Astrocyte (in vitro differentiated cells and primary cell): ENCODE data around the gene FBN2. TPM values are rescaled to one million over a fixed set of nuclear protein-coding genes. Genes with fewer than 3 reads are reported as not detected.

Experiments used
- DNase-seq: peaks from one replicate; pipeline ENCODE4 v3.0.0-alpha.2; 2010; ENCODE audit warnings: low read depth
- FAIRE-seq: peaks from 2 replicates; lab custom pipeline; 2011; peaks lifted over from hg19 to GRCh38; lab: Jason Lieb, UNC
- H2AFZ ChIP-seq: 2 replicates; pipeline ENCODE4 v1.6.0; 2012; ENCODE audit warnings: low read depth, low read length, inconsistent platforms
- H3K27ac ChIP-seq: 2 replicates; pipeline ENCODE4 v1.5.1; 2011; ENCODE audit warnings: low read depth, low read length, inconsistent platforms
- H3K27me3 ChIP-seq: 2 replicates; pipeline ENCODE4 v1.6.0; 2011; ENCODE audit warnings: low read length, inconsistent platforms; ENCODE audit not compliant: insufficient read depth
- H3K36me3 ChIP-seq: 2 replicates; pipeline ENCODE4 v1.5.1; 2011; ENCODE audit warnings: low read length, inconsistent platforms; ENCODE audit not compliant: insufficient read depth
- H3K4me1 ChIP-seq: 2 replicates; pipeline ENCODE4 v1.5.1; 2011; ENCODE audit warnings: low read length, inconsistent platforms; ENCODE audit not compliant: insufficient read depth
- H3K4me2 ChIP-seq: 2 replicates; pipeline ENCODE4 v1.6.0; 2012; ENCODE audit warnings: low read length, inconsistent platforms
- H3K4me3 ChIP-seq: 2 replicates; pipeline ENCODE4 v1.5.1; 2011; ENCODE audit warnings: low read depth, mild to moderate bottlenecking, low read length, inconsistent platforms; ENCODE audit not compliant: insufficient read depth
- H3K79me2 ChIP-seq: 2 replicates; pipeline ENCODE4 v1.6.0; 2012; ENCODE audit warnings: mild to moderate bottlenecking, low read length, inconsistent platforms; ENCODE audit not compliant: insufficient read depth
- H3K9ac ChIP-seq: 2 replicates; pipeline ENCODE4 v1.6.0; 2012; ENCODE audit warnings: mild to moderate bottlenecking, low read length, inconsistent platforms
- H3K9me3 ChIP-seq: 2 replicates; pipeline ENCODE4 v1.5.1; 2012; ENCODE audit warnings: low read depth, mild to moderate bottlenecking, low read length, inconsistent platforms; ENCODE audit not compliant: insufficient read depth
- H4K20me1 ChIP-seq: 2 replicates; pipeline ENCODE4 v1.6.0; 2012; ENCODE audit warnings: low read length, inconsistent platforms; ENCODE audit not compliant: insufficient read depth
- H3K27ac Mint-ChIP-seq: one replicate; pipeline ENCODE4 v1.8.0; 2021; ENCODE audit warnings: mild to moderate bottlenecking, mixed read lengths; ENCODE audit not compliant: unreplicated experiment
- H3K27me3 Mint-ChIP-seq: one replicate; pipeline ENCODE4 v1.8.0; 2021; ENCODE audit warnings: low read depth, mixed read lengths; ENCODE audit not compliant: unreplicated experiment
- H3K36me3 Mint-ChIP-seq: one replicate; pipeline ENCODE4 v1.8.0; 2021; ENCODE audit warnings: low read depth, mixed read lengths; ENCODE audit not compliant: unreplicated experiment
- H3K4me1 Mint-ChIP-seq: one replicate; pipeline ENCODE4 v1.8.0; 2021; ENCODE audit warnings: low read depth, mixed read lengths; ENCODE audit not compliant: unreplicated experiment
- H3K4me3 Mint-ChIP-seq: one replicate; pipeline ENCODE4 v1.8.0; 2021; ENCODE audit warnings: mild to moderate bottlenecking, moderate library complexity, mixed read lengths; ENCODE audit not compliant: unreplicated experiment
- H3K9me3 Mint-ChIP-seq: one replicate; pipeline ENCODE4 v1.8.0; 2021; ENCODE audit warnings: mild to moderate bottlenecking, mixed read lengths; ENCODE audit not compliant: unreplicated experiment
- EZH2 ChIP-seq: IDR thresholded peaks from 2 replicates; pipeline ENCODE4 v1.6.1; 2012; ENCODE audit warnings: mild to moderate bottlenecking, low read length, inconsistent platforms; ENCODE audit not compliant: insufficient read depth
- total RNA-seq: library from RNA; stranded (reverse); gene quantifications from 2 replicates; pipeline ENCODE4 v1.2.1, GENCODE V29; 2021
- TF ChIP-seq, protein P1 (sequence below): IDR thresholded peaks from 2 replicates; pipeline ENCODE4 v1.5.1; 2011; ENCODE audit warnings: low read depth, mild to moderate bottlenecking, inconsistent platforms, low read length, moderate library complexity; ENCODE audit not compliant: insufficient read depth

FBN2 gene
- total RNA-seq, 1 donor from 2014 or later = 176 TPM

- H3K9ac ChIP-seq = no peak overlapping the region
- Mint-ChIP-seq H3K27ac (no peak overlapping the region), H3K4me3 (no peak overlapping the region), H3K36me3 (no peaks in the 10 kb centered on the region), H3K4me1 (no peaks in the 10 kb centered on the region), H3K27me3 (no peaks in the 10 kb centered on the region), H3K9me3 (no peaks in the 10 kb centered on the region)
- DNase-seq = no peak
- H4K20me1 ChIP-seq = no peaks in the 10 kb centered on the region
- H3K9me3 ChIP-seq = no peaks in the 10 kb centered on the region
- H3K4me2 ChIP-seq = no peak overlapping the region
- no peak overlapping the region for H3K4me3 ChIP-seq
- H2AFZ ChIP-seq = no peak overlapping the region
- H3K27me3 ChIP-seq = no peaks in the 10 kb centered on the region
- H3K4me1 ChIP-seq = no peaks in the 10 kb centered on the region
- TF ChIP-seq, protein P1, sequence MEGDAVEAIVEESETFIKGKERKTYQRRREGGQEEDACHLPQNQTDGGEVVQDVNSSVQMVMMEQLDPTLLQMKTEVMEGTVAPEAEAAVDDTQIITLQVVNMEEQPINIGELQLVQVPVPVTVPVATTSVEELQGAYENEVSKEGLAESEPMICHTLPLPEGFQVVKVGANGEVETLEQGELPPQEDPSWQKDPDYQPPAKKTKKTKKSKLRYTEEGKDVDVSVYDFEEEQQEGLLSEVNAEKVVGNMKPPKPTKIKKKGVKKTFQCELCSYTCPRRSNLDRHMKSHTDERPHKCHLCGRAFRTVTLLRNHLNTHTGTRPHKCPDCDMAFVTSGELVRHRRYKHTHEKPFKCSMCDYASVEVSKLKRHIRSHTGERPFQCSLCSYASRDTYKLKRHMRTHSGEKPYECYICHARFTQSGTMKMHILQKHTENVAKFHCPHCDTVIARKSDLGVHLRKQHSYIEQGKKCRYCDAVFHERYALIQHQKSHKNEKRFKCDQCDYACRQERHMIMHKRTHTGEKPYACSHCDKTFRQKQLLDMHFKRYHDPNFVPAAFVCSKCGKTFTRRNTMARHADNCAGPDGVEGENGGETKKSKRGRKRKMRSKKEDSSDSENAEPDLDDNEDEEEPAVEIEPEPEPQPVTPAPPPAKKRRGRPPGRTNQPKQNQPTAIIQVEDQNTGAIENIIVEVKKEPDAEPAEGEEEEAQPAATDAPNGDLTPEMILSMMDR = no peak
- no peak for TF ChIP-seq EZH2
- no peaks in the 10 kb centered on the region for H3K79me2 ChIP-seq
- H3K27ac ChIP-seq = no peak overlapping the region
- no peaks in the 10 kb centered on the region for H3K36me3 ChIP-seq
- no peak for FAIRE-seq
These were observed 292.1 kb downstream of the FBN2 start for GRCh38 chr5:128245974-128246373.

GRCh38 chr5:128243958-128244582, 294.0 kb downstream of the FBN2 start:
- H3K27me3 Mint-ChIP-seq = no peaks in the 10 kb centered on the region

More at GRCh38 chr5:128243958-128244582, 294.0 kb downstream of the FBN2 start:
- H2AFZ ChIP-seq = no peak overlapping the region
- no peak overlapping the region for H3K9ac ChIP-seq
- TF ChIP-seq, protein P1 = no peak
- H3K9me3 Mint-ChIP-seq = no peaks in the 10 kb centered on the region
- H3K4me3 ChIP-seq = no peak overlapping the region
- H3K4me3 Mint-ChIP-seq = no peak overlapping the region
- no peaks in the 10 kb centered on the region for H3K4me1 Mint-ChIP-seq
- H3K27ac ChIP-seq = no peak overlapping the region
- no peaks in the 10 kb centered on the region for H3K9me3 ChIP-seq
- H3K4me2 ChIP-seq = no peak overlapping the region
- H3K36me3 Mint-ChIP-seq = no peaks in the 10 kb centered on the region
- no peaks in the 10 kb centered on the region for H3K27me3 ChIP-seq
- DNase-seq (no peak), FAIRE-seq (no peak)
- no peaks in the 10 kb centered on the region for H4K20me1 ChIP-seq
- no peaks in the 10 kb centered on the region for H3K36me3 ChIP-seq
- no peak overlapping the region for H3K27ac Mint-ChIP-seq
- no peaks in the 10 kb centered on the region for H3K4me1 ChIP-seq
- H3K79me2 ChIP-seq = no peaks in the 10 kb centered on the region
